K562 (cell line): ENCODE measurements around the gene FLT1. TPM values are rescaled to one million over a fixed set of nuclear protein-coding genes. Genes with fewer than 3 reads are reported as not detected.
A peak's percentile ranks its signal among the peaks of the same experiment; 100 is the strongest.

Experiments
- ATAC-seq: fragments of 200-7000 bp; cut with Tn5 transposase; 3 replicates; pipeline ENCODE4 v1.9.1; 2020; ENCODE audit warnings: moderate library complexity
- BruUV-seq: library from RNA; stranded (reverse); fragments of 400-500 nt; replicated peaks from 2 replicates; lab custom pipeline; 2021; lab: Mats Ljungman, UMichigan
- CTCF ChIA-PET: fragments of 300-600 bp; formaldehyde crosslinking; extraction: SDS; loops from one replicate; lab custom pipeline; 2021; ENCODE audit warnings: low intra/inter-chr PET ratio; lab: Yijun Ruan, JAX
- POLR2A ChIA-PET: fragments of 300-600, 350-650 bp; sonication (Branson Sonifier 250); formaldehyde crosslinking; extraction: SDS; loops from one replicate; lab custom pipeline; 2021; ENCODE audit warnings: antibody characterized with exemption, inconsistent platforms; lab: Yijun Ruan, JAX
- DNase-seq, 4 experiments: peaks; one replicate each; pipeline versions ENCODE4 v3.0.0 to v3.0.0-alpha.2; 2011 to 2018; ENCODE audit warnings: low spot score in 3 of 4, mixed read lengths in 3 of 4; ENCODE audit errors: extremely low read depth in 1 of 4
- FAIRE-seq: peaks from 2 replicates; lab custom pipeline; 2011; peaks lifted over from hg19 to GRCh38; lab: Jason Lieb, UNC
- H2AFZ ChIP-seq: 2 replicates; pipeline ENCODE4 v1.6.0; 2011; ENCODE audit warnings: low read depth, low read length, control low read depth, inconsistent platforms
- H3K27ac ChIP-seq: fragments of 200-600 bp; 3 replicates; pipeline ENCODE4 v1.8.0; 2011; ENCODE audit warnings: low read depth, mild to moderate bottlenecking, control low read depth, inconsistent platforms, low read length, moderate library complexity, mixed read lengths; ENCODE audit errors: extremely low read depth
- H3K27me3 ChIP-seq, 2 experiments: fragments of 300-600 bp in 1 of 2; 2 replicates in 1 of 2; 3 replicates in 1 of 2; pipeline versions ENCODE4 v1.6.0 to v1.8.0; 2011; ENCODE audit warnings: inconsistent platforms in 2 of 2, low read length in 2 of 2, mild to moderate bottlenecking in 1 of 2, mixed read lengths in 1 of 2, moderate library complexity in 1 of 2; ENCODE audit not compliant: control insufficient read depth in 2 of 2, insufficient read depth in 2 of 2
- H3K36me3 ChIP-seq: fragments of 300-600 bp; 3 replicates; pipeline ENCODE4 v1.8.0; 2011; ENCODE audit warnings: mild to moderate bottlenecking, low read length, inconsistent platforms; ENCODE audit not compliant: control insufficient read depth, insufficient read depth
- H3K4me1 ChIP-seq, 2 experiments: fragments of 200-600 bp in 1 of 2; replicated peaks in 1 of 2; 2 replicates in 1 of 2; 3 replicates in 1 of 2; pipeline versions ENCODE4 v1.5.1 to v1.8.0; 2011; ENCODE audit warnings: inconsistent platforms in 2 of 2, low read length in 2 of 2, mild to moderate bottlenecking in 1 of 2, mixed read lengths in 1 of 2, moderate library complexity in 1 of 2; ENCODE audit not compliant: control insufficient read depth in 2 of 2, insufficient read depth in 2 of 2
- H3K4me2 ChIP-seq: 2 replicates; pipeline ENCODE4 v1.6.1; 2011; ENCODE audit warnings: low read length, control low read depth, inconsistent platforms, mixed read lengths; ENCODE audit not compliant: insufficient read depth
- H3K4me3 ChIP-seq: fragments of 200-600 bp; sonication (generic), shearing (Covaris generic); 2 replicates; pipeline ENCODE4 v1.5.1; 2016; ENCODE audit warnings: control low read depth, inconsistent platforms
- H3K79me2 ChIP-seq: fragments of 200-600 bp; 3 replicates; pipeline ENCODE4 v1.8.0; 2011; ENCODE audit warnings: low read length, inconsistent platforms; ENCODE audit not compliant: control insufficient read depth, insufficient read depth
- H3K9ac ChIP-seq, 2 experiments: 2 replicates each; pipeline versions ENCODE4 v1.6.0 to v1.6.1; 2011; ENCODE audit warnings: low read depth in 2 of 2, low read length in 2 of 2, control low read depth in 1 of 2, inconsistent platforms in 1 of 2, mild to moderate bottlenecking in 1 of 2, mixed read lengths in 1 of 2; ENCODE audit not compliant: insufficient read depth in 1 of 2
- H3K9me1 ChIP-seq: one replicate; pipeline ENCODE4 v1.6.0; 2011; ENCODE audit warnings: inconsistent platforms, mild to moderate bottlenecking, low read length, moderate library complexity; ENCODE audit not compliant: control insufficient read depth, insufficient read depth
- H3K9me3 ChIP-seq: replicated peaks from 2 replicates; pipeline ENCODE4 v1.5.1; 2011; ENCODE audit warnings: low read depth, low read length, inconsistent platforms; ENCODE audit not compliant: control insufficient read depth, insufficient read depth
- H4K20me1 ChIP-seq: replicated peaks from 2 replicates; pipeline ENCODE4 v1.6.1; 2011; ENCODE audit warnings: low read length, inconsistent platforms, mixed read lengths; ENCODE audit not compliant: control insufficient read depth, insufficient read depth
- CTBP1 ChIP-seq: fragments of 450-650 bp; IDR thresholded peaks from 2 replicates; pipeline ENCODE4 v1.6.1; 2016; ENCODE audit warnings: borderline replicate concordance
- HBP1 ChIP-seq: fragments of 450-650 bp; formaldehyde crosslinking; IDR thresholded peaks from 2 replicates; pipeline ENCODE4 v1.4.0; 2022; ENCODE audit warnings: missing genetic modification characterization
- NCOA1 ChIP-seq: fragments of 450-650 bp; IDR thresholded peaks from 2 replicates; pipeline ENCODE4 v1.6.1; 2016; ENCODE audit warnings: low read depth
- PHB2 ChIP-seq: fragments of 450-650 bp; IDR thresholded peaks from 2 replicates; pipeline ENCODE4 v1.6.1; 2017; ENCODE audit warnings: low read depth
- RBM17 ChIP-seq: fragments of 200-400 bp; formaldehyde crosslinking; IDR thresholded peaks from 2 replicates; pipeline ENCODE4 v1.6.1; 2017; ENCODE audit warnings: low read depth, mild to moderate bottlenecking, low read length, borderline replicate concordance
- SAFB2 ChIP-seq: fragments of 200-400 bp; formaldehyde crosslinking; IDR thresholded peaks from 2 replicates; pipeline ENCODE4 v1.6.1; 2018; ENCODE audit warnings: borderline replicate concordance, low read length, low read depth, moderate library complexity; ENCODE audit not compliant: severe bottlenecking
- TCF15 ChIP-seq: fragments of 250-450 bp; sonication (Bioruptor Pico); IDR thresholded peaks from 2 replicates; pipeline ENCODE4 v1.8.0; 2022; ENCODE audit warnings: moderate library complexity, mild to moderate bottlenecking, inconsistent platforms
- THRA ChIP-seq: fragments of 450-650 bp; IDR thresholded peaks from 2 replicates; pipeline ENCODE4 v1.6.1; 2017; ENCODE audit warnings: mild to moderate bottlenecking, moderate library complexity
- ZNF23 ChIP-seq: fragments of 250-450 bp; sonication (Bioruptor Pico); IDR thresholded peaks from 2 replicates; pipeline ENCODE4 v1.4.0; 2020; ENCODE audit warnings: mild to moderate bottlenecking
- ZNF699 ChIP-seq: fragments of 250-450 bp; sonication (Bioruptor Pico); IDR thresholded peaks from 2 replicates; pipeline ENCODE4 v1.8.0; 2021; ENCODE audit warnings: mild to moderate bottlenecking, moderate library complexity; ENCODE audit not compliant: insufficient replicate concordance
- WGBS: fragments of 100-300 bp; shearing (Covaris generic); methylation state at CpG from one replicate; pipeline ENCODE4 v1.1.6; 2016; ENCODE audit warnings: low coverage, mixed read lengths; ENCODE audit not compliant: insufficient coverage; ENCODE audit errors: missing lambda C conversion rate; 5-methylcytosine and 5-hydroxymethylcytosine counted together
- in situ Hi-C: fragments of 300-500 bp; cut with MboI; formaldehyde crosslinking; loops from 4 replicates; pipeline ENCODE4 v1.15.0; 2018; ENCODE audit warnings: inconsistent platforms, mixed read lengths
- intact Hi-C: fragments of 100-400 bp; cut with micrococcal nuclease; formaldehyde crosslinking; loops from 2 replicates; pipeline ENCODE4 v1.14.2; 2022
- polyA plus RNA-seq, 8 experiments: library from polyadenylated mRNA; depleted of rRNA in 4 of 8; stranded (reverse) in 5 of 8; unstranded in 3 of 8; fragments of >200 nt; fragmentation: Nextera tagmentation in 2 of 8; fragmentation: Illumina TruSeq in 1 of 8; extraction: Ambion mirVana in 2 of 8; extraction: Trizol in 1 of 8; gene quantifications; 2 replicates each; pipeline versions ENCODE4 v1.2.1 to v1.2.3, GENCODE V29; 2011 to 2014; ENCODE audit warnings: inconsistent platforms in 1 of 8, missing spikeins in 1 of 8
- total RNA-seq, 7 experiments: library from RNA; depleted of rRNA in 6 of 7; stranded (reverse); fragments of >200 nt in 6 of 7; fragmentation: Illumina TruSeq in 2 of 7; extraction: Trizol in 2 of 7; gene quantifications; 2 replicates each; pipeline versions ENCODE4 v1.2.1 to v1.2.3, GENCODE V29; 2011 to 2021; ENCODE audit warnings: low replicate concordance in 1 of 7
- TF ChIP-seq, protein P1 (sequence below): sonication (generic); formaldehyde crosslinking; IDR thresholded peaks from 2 replicates; pipeline ENCODE4 v1.8.0; 2022; ENCODE audit warnings: missing genetic modification reagents, mild to moderate bottlenecking, borderline replicate concordance
- TF ChIP-seq, protein P2 (sequence below): sonication (generic); formaldehyde crosslinking; IDR thresholded peaks from 2 replicates; pipeline ENCODE4 v1.8.0; 2022; ENCODE audit warnings: missing genetic modification reagents, mild to moderate bottlenecking, borderline replicate concordance
- TF ChIP-seq, protein P3 (sequence below): fragments of 250-450 bp; sonication (Bioruptor Pico); IDR thresholded peaks from 2 replicates; pipeline ENCODE4 v1.5.0; 2021

Gene FLT1
- total and polyA plus RNA-seq, 9 of the 15 experiments (the other 6 are each of a cell fraction or from before 2014, with no cell fraction given), result 0.01 to 2.0 (median 0.22) TPM

GRCh38 chr13:28532388-28533124 is 37.6 kb upstream of the FLT1 start:
- H3K4me1 ChIP-seq, result peaks cover 4 to 21% of the 10 kb centered on the region in 2 experiments; a peak in 4 of 5 replicates
- peak overlapping the region; percentile 99 for H2AFZ ChIP-seq
- H3K27ac ChIP-seq, result peak overlapping the region; percentile 90
- 1% methylated on average over 29 of the region's 96 CpGs for WGBS
- ChIA-PET CTCF (no interaction called here), POLR2A (interaction anchor here (0.8 to 2.2 kb wide), 4 partner anchors 10 to 129 kb away, joined by 3 to 5 read pairs (median 3); partner anchors contain the start of gene POMP)
- no peaks in the 10 kb centered on the region for H4K20me1 ChIP-seq
- peak overlapping the region; percentile 80 for H3K4me2 ChIP-seq
- H3K36me3 ChIP-seq, result no peaks in the 10 kb centered on the region
- peak; percentile 64 to 91 (median 76) for DNase-seq
- no peaks in the 10 kb centered on the region for H3K9me1 ChIP-seq
- intact Hi-C loops (no loop called here), in situ Hi-C loops (no loop called here)
- no TSS peak for BruUV-seq
- H3K9ac ChIP-seq, result peak overlapping the region; percentile 75 to 90
- H3K79me2 ChIP-seq, result no peaks in the 10 kb centered on the region
- peak; percentile 95 for ATAC-seq
- H3K4me3 ChIP-seq, result peak overlapping the region; percentile 53
- FAIRE-seq, result no peak
- H3K27me3 ChIP-seq, result no peaks in the 10 kb centered on the region
- H3K9me3 ChIP-seq, result peaks cover 11% of the 10 kb centered on the region
- TF ChIP-seq THRA (no peak), NCOA1 (peak; percentile 52; the same call in 1 of the 2 replicates), SAFB2 (no peak), ZNF23 (CRISPR knock-in tag) (no peak), TCF15 (CRISPR knock-in tag) (no peak), CTBP1 (peak; percentile 53; the same call in 1 of the 2 replicates), ZNF699 (CRISPR knock-in tag) (no peak), RBM17 (no peak), PHB2 (0 out of 2 replicates have a peak, but pooled peaks have one; percentile 21), HBP1 (CRISPR knock-in tag) (no peak)
- TF ChIP-seq, protein P1, sequence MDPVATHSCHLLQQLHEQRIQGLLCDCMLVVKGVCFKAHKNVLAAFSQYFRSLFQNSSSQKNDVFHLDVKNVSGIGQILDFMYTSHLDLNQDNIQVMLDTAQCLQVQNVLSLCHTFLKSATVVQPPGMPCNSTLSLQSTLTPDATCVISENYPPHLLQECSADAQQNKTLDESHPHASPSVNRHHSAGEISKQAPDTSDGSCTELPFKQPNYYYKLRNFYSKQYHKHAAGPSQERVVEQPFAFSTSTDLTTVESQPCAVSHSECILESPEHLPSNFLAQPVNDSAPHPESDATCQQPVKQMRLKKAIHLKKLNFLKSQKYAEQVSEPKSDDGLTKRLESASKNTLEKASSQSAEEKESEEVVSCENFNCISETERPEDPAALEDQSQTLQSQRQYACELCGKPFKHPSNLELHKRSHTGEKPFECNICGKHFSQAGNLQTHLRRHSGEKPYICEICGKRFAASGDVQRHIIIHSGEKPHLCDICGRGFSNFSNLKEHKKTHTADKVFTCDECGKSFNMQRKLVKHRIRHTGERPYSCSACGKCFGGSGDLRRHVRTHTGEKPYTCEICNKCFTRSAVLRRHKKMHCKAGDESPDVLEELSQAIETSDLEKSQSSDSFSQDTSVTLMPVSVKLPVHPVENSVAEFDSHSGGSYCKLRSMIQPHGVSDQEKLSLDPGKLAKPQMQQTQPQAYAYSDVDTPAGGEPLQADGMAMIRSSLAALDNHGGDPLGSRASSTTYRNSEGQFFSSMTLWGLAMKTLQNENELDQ (CRISPR knock-in tag), result no peak
- TF ChIP-seq, protein P2, sequence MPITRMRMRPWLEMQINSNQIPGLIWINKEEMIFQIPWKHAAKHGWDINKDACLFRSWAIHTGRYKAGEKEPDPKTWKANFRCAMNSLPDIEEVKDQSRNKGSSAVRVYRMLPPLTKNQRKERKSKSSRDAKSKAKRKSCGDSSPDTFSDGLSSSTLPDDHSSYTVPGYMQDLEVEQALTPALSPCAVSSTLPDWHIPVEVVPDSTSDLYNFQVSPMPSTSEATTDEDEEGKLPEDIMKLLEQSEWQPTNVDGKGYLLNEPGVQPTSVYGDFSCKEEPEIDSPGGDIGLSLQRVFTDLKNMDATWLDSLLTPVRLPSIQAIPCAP (CRISPR knock-in tag), result no peak
- TF ChIP-seq, protein P3, sequence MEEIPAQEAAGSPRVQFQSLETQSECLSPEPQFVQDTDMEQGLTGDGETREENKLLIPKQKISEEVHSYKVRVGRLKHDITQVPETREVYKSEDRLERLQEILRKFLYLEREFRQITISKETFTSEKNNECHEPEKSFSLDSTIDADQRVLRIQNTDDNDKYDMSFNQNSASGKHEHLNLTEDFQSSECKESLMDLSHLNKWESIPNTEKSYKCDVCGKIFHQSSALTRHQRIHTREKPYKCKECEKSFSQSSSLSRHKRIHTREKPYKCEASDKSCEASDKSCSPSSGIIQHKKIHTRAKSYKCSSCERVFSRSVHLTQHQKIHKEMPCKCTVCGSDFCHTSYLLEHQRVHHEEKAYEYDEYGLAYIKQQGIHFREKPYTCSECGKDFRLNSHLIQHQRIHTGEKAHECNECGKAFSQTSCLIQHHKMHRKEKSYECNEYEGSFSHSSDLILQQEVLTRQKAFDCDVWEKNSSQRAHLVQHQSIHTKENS (CRISPR knock-in tag), result no peak
